ENCODE data around the gene MRPL55.

MRPL55 gene

DNA sequence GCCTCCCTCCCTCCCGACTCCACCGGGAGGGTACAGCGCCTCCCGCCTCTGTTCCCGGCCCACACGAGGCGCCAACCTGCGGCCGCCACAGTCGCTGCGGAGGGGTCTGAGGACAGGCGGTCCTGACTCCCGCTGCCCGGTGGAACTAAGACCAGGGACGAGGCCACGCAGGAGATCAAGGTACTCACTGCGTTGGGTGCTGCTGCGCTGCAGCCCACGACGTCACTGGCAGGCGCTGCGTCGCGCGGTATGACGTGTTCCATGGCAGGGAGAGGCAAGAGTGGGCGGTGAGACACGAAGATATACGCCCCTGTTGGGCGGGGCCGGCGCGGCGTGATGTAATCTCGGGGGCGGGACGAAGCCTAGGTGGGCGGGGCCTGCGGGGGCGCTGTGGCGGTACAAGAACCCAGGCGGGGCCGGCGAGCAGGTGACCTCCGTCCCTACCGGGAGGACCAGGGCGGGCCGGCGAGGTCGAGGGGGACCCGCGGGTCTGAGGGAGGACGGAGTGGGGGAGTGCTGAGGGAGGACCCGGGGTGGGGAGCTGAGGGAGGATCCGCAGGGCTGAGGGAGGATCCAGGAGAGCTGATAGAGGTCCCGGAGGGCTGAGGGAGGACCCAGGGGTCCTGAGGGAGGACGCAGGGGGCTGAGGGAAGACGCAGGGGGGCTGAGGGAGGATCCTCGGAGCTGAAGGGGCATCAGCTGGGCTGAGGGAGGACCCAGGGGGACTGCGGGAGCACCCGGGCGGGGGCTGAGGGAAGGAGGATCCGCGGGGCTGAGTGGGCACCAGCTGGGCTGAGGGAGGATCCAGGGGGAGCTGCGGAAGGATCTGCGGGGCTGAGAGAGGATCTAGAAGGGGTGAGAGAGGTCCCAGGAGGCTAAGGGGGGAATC lies at the start of gene MRPL55:
MRPL55 (minus strand) TSS at position 227 of the 889 bp plus-strand sequence. CDS start 1,039 bp downstream, outside the sequence.
- DNase-seq (ENCODE audit: low read depth): peak; percentile 96

DNA sequence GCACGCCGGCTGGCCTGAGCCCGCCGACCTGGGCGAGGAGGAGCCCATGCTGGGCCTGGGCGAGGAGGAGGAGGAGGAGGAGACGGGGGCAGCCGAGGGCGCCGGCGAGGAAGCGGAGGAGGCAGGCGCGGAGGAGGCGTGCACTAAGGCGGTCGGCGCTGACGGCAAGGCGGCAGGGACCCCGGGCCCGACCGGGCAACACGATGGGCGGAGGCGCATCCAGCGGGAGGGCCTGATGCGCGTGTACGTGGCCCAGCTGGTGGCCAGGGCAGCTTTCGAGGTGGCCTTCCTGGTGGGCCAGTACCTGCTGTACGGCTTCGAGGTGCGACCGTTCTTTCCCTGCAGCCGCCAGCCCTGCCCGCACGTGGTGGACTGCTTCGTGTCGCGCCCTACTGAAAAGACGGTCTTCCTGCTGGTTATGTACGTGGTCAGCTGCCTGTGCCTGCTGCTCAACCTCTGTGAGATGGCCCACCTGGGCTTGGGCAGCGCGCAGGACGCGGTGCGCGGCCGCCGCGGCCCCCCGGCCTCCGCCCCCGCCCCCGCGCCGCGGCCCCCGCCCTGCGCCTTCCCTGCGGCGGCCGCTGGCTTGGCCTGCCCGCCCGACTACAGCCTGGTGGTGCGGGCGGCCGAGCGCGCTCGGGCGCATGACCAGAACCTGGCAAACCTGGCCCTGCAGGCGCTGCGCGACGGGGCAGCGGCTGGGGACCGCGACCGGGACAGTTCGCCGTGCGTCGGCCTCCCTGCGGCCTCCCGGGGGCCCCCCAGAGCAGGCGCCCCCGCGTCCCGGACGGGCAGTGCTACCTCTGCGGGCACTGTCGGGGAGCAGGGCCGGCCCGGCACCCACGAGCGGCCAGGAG lies 49.3 kb upstream of the MRPL55 start:
- no peak for DNase-seq (ENCODE audit: low read depth)

DNA sequence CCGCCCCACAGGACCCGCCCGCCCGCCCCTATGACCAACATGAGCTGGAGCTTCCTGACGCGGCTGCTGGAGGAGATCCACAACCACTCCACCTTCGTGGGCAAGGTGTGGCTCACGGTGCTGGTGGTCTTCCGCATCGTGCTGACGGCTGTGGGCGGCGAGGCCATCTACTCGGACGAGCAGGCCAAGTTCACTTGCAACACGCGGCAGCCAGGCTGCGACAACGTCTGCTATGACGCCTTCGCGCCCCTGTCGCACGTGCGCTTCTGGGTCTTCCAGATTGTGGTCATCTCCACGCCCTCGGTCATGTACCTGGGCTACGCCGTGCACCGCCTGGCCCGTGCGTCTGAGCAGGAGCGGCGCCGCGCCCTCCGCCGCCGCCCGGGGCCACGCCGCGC lies 48.6 kb upstream of the MRPL55 start:
- no peak for DNase-seq (ENCODE audit: low read depth)

GRCh38 chr1:228156941-228157728 lies 48.0 kb upstream of the MRPL55 start:
- no peak for DNase-seq (ENCODE audit: low read depth)

- DNase-seq (ENCODE audit: low read depth): no peak
These were observed 47.4 kb upstream of the MRPL55 start for GRCh38 chr1:228156515-228156881.

GRCh38 chr1:228155596-228156514 lies 46.8 kb upstream of the MRPL55 start:
- no peak for DNase-seq (ENCODE audit: low read depth)

DNA sequence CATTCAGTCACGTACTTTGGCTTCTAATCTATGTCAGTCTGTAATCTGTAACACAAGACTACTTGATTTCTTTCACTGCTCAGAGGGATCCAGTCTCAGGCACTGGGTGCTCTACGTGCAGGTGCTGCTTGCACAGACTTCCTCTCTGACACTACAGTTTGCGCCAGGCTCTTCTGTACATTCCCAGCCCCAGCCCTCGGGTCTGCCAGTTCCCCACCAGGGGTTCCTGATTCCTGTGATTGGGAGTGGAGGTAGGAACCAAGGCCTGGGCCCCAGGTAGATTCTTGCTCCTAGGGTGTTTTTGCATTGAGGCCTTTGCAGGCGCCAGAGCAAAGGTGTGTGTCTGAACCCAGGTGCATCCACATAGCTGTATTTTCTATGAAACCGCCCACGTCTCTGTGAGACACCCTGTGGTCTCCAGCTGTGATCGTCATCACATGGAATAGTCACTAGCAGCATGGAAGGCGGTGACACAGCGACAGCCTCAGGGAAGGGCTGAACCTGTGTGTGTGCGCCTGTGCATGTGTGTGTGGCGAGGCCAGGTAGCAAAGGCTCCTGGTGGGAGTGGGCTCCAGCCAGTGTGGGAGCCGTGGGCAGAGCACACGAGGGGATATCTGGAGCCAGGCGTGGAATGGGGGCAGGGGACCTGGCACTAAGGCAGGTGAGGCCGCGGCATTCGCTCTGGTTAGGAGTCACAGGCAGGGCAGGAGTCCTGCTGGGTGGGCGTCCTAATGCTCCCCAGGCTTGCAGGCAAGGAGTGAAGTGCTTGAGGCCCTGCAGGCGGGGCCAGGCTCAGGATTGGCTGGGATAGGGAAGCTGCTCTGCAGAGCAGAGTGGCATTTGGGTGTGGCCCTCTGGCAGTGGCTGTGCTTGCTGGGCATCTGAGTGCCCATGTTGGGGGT lies 45.8 kb upstream of the MRPL55 start:
- DNase-seq (ENCODE audit: low read depth): no peak

GRCh38 chr1:228154021-228154669 lies 45.0 kb upstream of the MRPL55 start:
- DNase-seq (ENCODE audit: low read depth): no peak

DNA sequence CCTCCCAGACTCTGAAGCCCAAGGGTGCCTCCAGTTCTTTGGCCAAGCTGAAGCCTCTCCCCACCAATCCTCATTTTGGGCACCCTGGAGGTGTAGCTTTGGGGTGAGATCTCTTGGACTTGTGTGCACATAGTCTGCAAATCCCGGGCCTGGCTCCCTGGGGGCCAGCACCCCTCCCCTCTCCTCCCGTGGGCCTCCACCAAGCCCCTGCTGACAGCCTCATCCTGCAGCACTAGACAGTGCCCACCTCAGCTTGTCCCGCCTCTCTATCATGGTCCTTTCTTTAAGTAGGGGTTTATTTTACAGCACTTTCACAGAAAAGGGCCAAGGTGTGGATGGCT lies 43.8 kb upstream of the MRPL55 start:
- DNase-seq (ENCODE audit: low read depth): no peak

DNA sequence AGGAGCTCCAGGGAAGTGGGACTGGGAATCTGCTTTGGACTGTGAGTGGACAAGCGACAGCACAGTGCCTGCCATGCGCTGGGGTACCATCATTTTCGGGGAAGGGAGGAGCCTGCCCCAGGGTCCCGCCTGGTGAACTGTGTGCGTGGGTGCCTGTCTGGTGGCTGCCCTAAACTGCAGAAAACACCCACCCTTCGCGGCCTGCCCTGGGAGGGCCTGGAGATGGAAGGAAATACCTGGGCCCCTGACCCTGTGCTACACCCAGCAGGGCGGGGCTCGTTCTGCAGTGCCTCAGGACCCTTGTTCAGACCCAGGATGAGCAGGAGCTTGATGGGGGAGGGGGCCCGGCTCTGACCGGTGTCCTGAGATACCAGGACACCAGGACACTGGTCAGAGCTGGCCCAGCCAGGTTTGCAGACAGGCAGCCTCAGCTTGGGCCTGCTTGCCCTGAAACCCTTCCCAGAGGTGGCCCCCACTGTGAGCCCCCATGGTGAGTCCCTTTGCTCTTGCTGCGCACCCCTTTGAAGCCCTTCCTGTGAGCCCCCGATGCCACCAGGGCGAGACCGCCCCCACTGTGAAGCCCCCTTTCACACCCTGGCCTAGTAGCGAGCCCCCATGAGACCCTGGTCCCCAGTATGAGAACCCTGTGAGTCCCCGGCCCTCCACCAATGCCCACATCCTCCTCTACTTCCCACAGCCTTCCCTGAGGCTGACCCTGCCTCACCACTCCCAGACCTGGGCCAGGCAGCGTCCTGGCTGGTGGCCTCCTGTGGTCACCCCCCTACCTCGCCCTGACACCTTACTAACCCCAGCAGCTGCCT lies 43.2 kb upstream of the MRPL55 start:
- DNase-seq (ENCODE audit: low read depth): no peak

- DNase-seq (ENCODE audit: low read depth): no peak
These were observed 42.3 kb upstream of the MRPL55 start for GRCh38 chr1:228151180-228151925.

- DNase-seq (ENCODE audit: low read depth): no peak
These were observed 41.5 kb upstream of the MRPL55 start for GRCh38 chr1:228150461-228151179.

GRCh38 chr1:228150120-228150460 lies 41.0 kb upstream of the MRPL55 start:
- DNase-seq (ENCODE audit: low read depth): no peak

GRCh38 chr1:228149406-228150119 lies 40.5 kb upstream of the MRPL55 start, which contains the start of gene GJC2:
Gene GJC2 (plus strand): TSS chr1:228149930. CDS start chr1:228157759, 7,829 bp downstream.
- no peak for DNase-seq (ENCODE audit: low read depth)

DNA sequence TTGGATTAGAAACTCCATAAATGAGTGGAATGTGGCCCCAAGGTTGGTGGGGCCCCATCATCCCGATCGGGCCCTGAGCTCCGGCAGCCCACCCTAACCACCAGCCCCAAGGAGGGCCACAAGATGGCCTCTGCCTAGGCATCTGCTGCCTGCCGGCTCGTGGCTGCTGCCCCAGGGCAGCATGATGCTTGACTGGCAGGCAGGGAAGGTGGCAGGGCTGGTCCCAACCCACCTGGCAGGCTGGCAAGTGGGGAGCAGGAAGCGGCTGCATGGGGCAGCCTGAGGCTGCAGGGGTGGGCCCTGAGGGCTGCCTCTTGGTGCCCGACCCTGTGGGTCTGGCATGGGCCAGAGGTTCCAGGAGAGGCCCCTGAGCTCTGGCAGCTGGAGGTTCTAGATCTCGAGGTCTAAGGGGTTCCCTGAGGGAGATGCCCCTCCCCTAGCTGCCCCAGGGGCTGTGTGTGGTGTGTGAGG lies 39.9 kb upstream of the MRPL55 start:
- DNase-seq (ENCODE audit: low read depth): no peak

- DNase-seq (ENCODE audit: low read depth): no peak
These were observed 39.2 kb upstream of the MRPL55 start for GRCh38 chr1:228148196-228148861.
